K562 (cell line): ENCODE results near the gene ZSCAN12. TPM values are rescaled to one million over a fixed set of nuclear protein-coding genes. Genes with fewer than 3 reads are reported as not detected.
A peak's percentile ranks its signal among the peaks of the same experiment; 100 is the strongest.

Experiments used
- ARID2 ChIP-seq: fragments of 450-650 bp; IDR thresholded peaks from 2 replicates; pipeline ENCODE4 v1.6.1; 2017; ENCODE audit warnings: antibody characterized with exemption, mild to moderate bottlenecking
- ARID3B ChIP-seq: fragments of 250-450 bp; sonication (Bioruptor Pico); IDR thresholded peaks from 2 replicates; pipeline ENCODE4 v1.4.0; 2020; ENCODE audit warnings: borderline replicate concordance
- HLTF ChIP-seq: fragments of 450-650 bp; IDR thresholded peaks from 2 replicates; pipeline ENCODE4 v1.6.1; 2016
- ILK ChIP-seq: fragments of 450-650 bp; IDR thresholded peaks from 2 replicates; pipeline ENCODE4 v1.6.1; 2016; ENCODE audit warnings: missing genetic modification characterization, low read depth, mild to moderate bottlenecking, missing compliant biosample characterization, moderate library complexity, borderline replicate concordance
- MCM5 ChIP-seq: fragments of 450-650 bp; IDR thresholded peaks from 2 replicates; pipeline ENCODE4 v1.6.1; 2016; ENCODE audit warnings: low read depth
- MED1 ChIP-seq: sonication (generic); formaldehyde crosslinking; IDR thresholded peaks from 2 replicates; pipeline ENCODE4 v1.8.1; 2023; ENCODE audit warnings: missing genetic modification reagents, borderline replicate concordance
- POLR2H ChIP-seq: IDR thresholded peaks from 2 replicates; pipeline ENCODE4 v1.6.1; 2016; ENCODE audit warnings: missing genetic modification characterization, low read depth, mild to moderate bottlenecking, control low read depth, missing compliant biosample characterization, moderate library complexity
- SIN3B ChIP-seq: fragments of 450-650 bp; IDR thresholded peaks from 2 replicates; pipeline ENCODE4 v1.6.1; 2017; ENCODE audit warnings: low read depth, mild to moderate bottlenecking, moderate library complexity
- XRCC3 ChIP-seq: fragments of 450-650 bp; IDR thresholded peaks from 2 replicates; pipeline ENCODE4 v1.6.1; 2017; ENCODE audit warnings: mild to moderate bottlenecking, moderate library complexity
- YY1 ChIP-seq, 3 experiments: IDR thresholded peaks; 2 replicates each; pipeline ENCODE4 v1.6.1; 2011; ENCODE audit warnings: low read length in 2 of 3, mild to moderate bottlenecking in 2 of 3, moderate library complexity in 2 of 3, borderline replicate concordance in 1 of 3, control low read depth in 1 of 3, low read depth in 1 of 3; ENCODE audit not compliant: insufficient read depth in 3 of 3, insufficient replicate concordance in 2 of 3, control insufficient read depth in 1 of 3, insufficient read length in 1 of 3; ENCODE audit errors: extremely low read depth in 1 of 3
- ZBTB17 ChIP-seq: fragments of 450-650 bp; formaldehyde crosslinking; IDR thresholded peaks from 2 replicates; pipeline ENCODE4 v1.4.0; 2020; ENCODE audit warnings: mild to moderate bottlenecking
- ZFP36 ChIP-seq: fragments of 150-350 bp; IDR thresholded peaks from 2 replicates; pipeline ENCODE4 v1.6.1; 2018; ENCODE audit warnings: low read length, low read depth; ENCODE audit not compliant: partially characterized antibody
- ZFX ChIP-seq: sonication (generic); formaldehyde crosslinking; IDR thresholded peaks from 2 replicates; pipeline ENCODE4 v1.8.0; 2022; ENCODE audit warnings: mild to moderate bottlenecking, missing genetic modification reagents, moderate library complexity
- ZNF165 ChIP-seq: fragments of 250-450 bp; sonication (Bioruptor Pico); IDR thresholded peaks from 2 replicates; pipeline ENCODE4 v1.4.0; 2020; ENCODE audit warnings: borderline replicate concordance
- polyA plus RNA-seq, 8 experiments: library from polyadenylated mRNA; depleted of rRNA in 4 of 8; stranded (reverse) in 5 of 8; unstranded in 3 of 8; fragments of >200 nt; fragmentation: Nextera tagmentation in 2 of 8; fragmentation: Illumina TruSeq in 1 of 8; extraction: Ambion mirVana in 2 of 8; extraction: Trizol in 1 of 8; gene quantifications; 2 replicates each; pipeline versions ENCODE4 v1.2.1 to v1.2.3, GENCODE V29; 2011 to 2014; ENCODE audit warnings: inconsistent platforms in 1 of 8, missing spikeins in 1 of 8
- total RNA-seq, 7 experiments: library from RNA; depleted of rRNA in 6 of 7; stranded (reverse); fragments of >200 nt in 6 of 7; fragmentation: Illumina TruSeq in 2 of 7; extraction: Trizol in 2 of 7; gene quantifications; 2 replicates each; pipeline versions ENCODE4 v1.2.1 to v1.2.3, GENCODE V29; 2011 to 2021; ENCODE audit warnings: low replicate concordance in 1 of 7
- TF ChIP-seq, protein P1 (sequence below), 2 experiments: fragments of 450-650 bp; formaldehyde crosslinking in 1 of 2; IDR thresholded peaks; 2 replicates each; pipeline versions ENCODE4 v1.4.0 to v1.6.1; 2014 to 2020; ENCODE audit warnings: mild to moderate bottlenecking in 2 of 2, borderline replicate concordance in 1 of 2, low read depth in 1 of 2

Gene ZSCAN12
- total and polyA plus RNA-seq, 9 of the 15 experiments (the other 6 are each of a cell fraction or from before 2014, with no cell fraction given): 2.5 to 19.6 (median 12.5) TPM

DNA sequence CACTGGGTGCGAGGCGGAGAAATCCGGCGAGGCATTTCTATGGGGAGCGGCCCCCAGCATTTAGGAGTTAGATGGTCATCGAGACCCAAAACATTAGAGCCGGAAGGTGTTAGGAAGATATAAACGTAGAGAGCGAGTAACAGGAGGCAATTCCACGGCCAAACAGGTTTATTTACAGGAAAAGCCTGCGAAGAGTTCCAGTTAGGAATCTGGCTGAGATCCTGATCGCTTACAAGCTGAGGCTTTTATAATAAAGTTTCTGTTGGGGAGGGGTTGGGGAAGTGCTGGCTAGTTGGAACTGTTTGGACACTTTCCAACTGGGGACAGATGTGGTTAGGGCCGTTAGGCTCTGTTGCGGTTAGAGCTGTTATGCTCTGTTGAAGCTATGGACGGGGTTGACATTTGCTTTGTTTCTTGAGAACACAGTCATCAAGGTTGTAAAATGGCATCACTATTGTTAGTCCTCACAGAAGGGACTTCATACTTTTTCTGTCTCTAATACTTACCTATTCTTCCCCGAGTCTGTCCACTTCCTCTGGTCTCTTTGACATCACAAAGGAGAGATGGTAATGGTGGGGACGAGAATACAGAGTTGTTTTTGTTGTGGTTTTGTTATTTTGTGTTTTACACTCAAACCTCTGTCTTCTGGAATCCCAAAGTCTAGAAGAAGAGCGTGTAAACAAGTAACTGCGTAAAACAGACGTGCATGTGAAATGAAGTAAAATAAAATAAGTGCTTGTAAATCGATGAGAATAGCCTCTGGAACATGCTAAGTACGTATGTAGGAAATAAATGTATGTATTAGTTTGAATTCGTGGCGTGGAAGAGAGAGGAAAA lies 63.0 kb downstream of the ZSCAN12 start (continued):
- TF ChIP-seq ARID3B (peak; percentile 21; the same call in 1 of the 2 replicates), ZBTB17 (CRISPR knock-in tag) (peak; percentile 92), ZFX (CRISPR knock-in tag) (no peak), ILK (peak; percentile 65; the same call in 1 of the 2 replicates), ARID2 (peak; percentile 31; the same call in 1 of the 2 replicates), MCM5 (no peak), XRCC3 (no peak), HLTF (no peak), SIN3B (no peak; the same call in 1 of the 2 replicates), YY1 (IDR thresholded peaks at IDR 0.05; ENCODE audit: borderline replicate concordance in 1 of 3, control insufficient read depth in 1 of 3, extremely low read depth in 1 of 3, insufficient read depth in 3 of 3, insufficient read length in 1 of 3, insufficient replicate concordance in 2 of 3, low read depth in 1 of 3, low read length in 2 of 3) (peak in 2 of 3 experiments; percentile 22 to 77), POLR2H (tag) (no peak; the same call in 1 of the 2 replicates), MED1 (CRISPR knock-in tag) (no peak), ZNF165 (CRISPR knock-in tag) (peak; percentile 91; the same call in 1 of the 2 replicates), ZFP36 (no peak)
- TF ChIP-seq, protein P1, sequence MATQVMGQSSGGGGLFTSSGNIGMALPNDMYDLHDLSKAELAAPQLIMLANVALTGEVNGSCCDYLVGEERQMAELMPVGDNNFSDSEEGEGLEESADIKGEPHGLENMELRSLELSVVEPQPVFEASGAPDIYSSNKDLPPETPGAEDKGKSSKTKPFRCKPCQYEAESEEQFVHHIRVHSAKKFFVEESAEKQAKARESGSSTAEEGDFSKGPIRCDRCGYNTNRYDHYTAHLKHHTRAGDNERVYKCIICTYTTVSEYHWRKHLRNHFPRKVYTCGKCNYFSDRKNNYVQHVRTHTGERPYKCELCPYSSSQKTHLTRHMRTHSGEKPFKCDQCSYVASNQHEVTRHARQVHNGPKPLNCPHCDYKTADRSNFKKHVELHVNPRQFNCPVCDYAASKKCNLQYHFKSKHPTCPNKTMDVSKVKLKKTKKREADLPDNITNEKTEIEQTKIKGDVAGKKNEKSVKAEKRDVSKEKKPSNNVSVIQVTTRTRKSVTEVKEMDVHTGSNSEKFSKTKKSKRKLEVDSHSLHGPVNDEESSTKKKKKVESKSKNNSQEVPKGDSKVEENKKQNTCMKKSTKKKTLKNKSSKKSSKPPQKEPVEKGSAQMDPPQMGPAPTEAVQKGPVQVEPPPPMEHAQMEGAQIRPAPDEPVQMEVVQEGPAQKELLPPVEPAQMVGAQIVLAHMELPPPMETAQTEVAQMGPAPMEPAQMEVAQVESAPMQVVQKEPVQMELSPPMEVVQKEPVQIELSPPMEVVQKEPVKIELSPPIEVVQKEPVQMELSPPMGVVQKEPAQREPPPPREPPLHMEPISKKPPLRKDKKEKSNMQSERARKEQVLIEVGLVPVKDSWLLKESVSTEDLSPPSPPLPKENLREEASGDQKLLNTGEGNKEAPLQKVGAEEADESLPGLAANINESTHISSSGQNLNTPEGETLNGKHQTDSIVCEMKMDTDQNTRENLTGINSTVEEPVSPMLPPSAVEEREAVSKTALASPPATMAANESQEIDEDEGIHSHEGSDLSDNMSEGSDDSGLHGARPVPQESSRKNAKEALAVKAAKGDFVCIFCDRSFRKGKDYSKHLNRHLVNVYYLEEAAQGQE (IDR thresholded peaks at IDR 0.05; ENCODE audit: borderline replicate concordance): 0 out of 2 replicates have a peak, but pooled peaks have one; percentile 24
- TF ChIP-seq, protein P1 (CRISPR knock-in tag; IDR thresholded peaks at IDR 0.05; ENCODE audit: low read depth): 0 out of 2 replicates have a peak, but pooled peaks have one; percentile 52
